Thyroid gland (tissue), 4 donors: ENCODE results near the gene RTTN.

Experiments
- CTCF ChIP-seq, 6 experiments: fragments of 200-600 bp in 3 of 6; fragments of 450-650 bp in 3 of 6; sonication (generic) in 3 of 6; IDR thresholded peaks; one replicate each; pipeline ENCODE4 v1.5.1; 2016 to 2019; ENCODE audit warnings: antibody characterized with exemption in 6 of 6, mild to moderate bottlenecking in 2 of 6, inconsistent platforms in 1 of 6, moderate library complexity in 1 of 6
- POLR2A ChIP-seq, 2 donors: fragments of 450-650 bp; IDR thresholded peaks; one replicate each; pipeline ENCODE4 v1.6.1; 2017; ENCODE audit warnings: antibody characterized with exemption in 2 of 2, mild to moderate bottlenecking in 2 of 2, moderate library complexity in 1 of 2

- TF ChIP-seq POLR2A (IDR thresholded peaks at IDR 0.05) (no peak), CTCF (IDR thresholded peaks at IDR 0.05) (no peak)
Observed at GRCh38 chr18:69996951-69997798, 208.3 kb downstream of the RTTN start.
